Measurements from ENCODE around the gene PLCH2. TPM values are rescaled to one million over a fixed set of nuclear protein-coding genes. Genes with fewer than 3 reads are reported as not detected.

The PLCH2 gene
- total RNA-seq, 4 donors from 2014 or later: not detected

GRCh38 chr1:2512862-2513421 lies 36.9 kb downstream of the PLCH2 start:
- no peaks in the 10 kb centered on the region for H3K4me1 ChIP-seq
- TF ChIP-seq POLR2A (IDR thresholded peaks at IDR 0.05) (no peak), CTCF (IDR thresholded peaks at IDR 0.05 in 4 of 5, conservative IDR thresholded peaks at IDR 0.05 in 1 of 5) (no peak)
- no peak overlapping the region for H3K27ac ChIP-seq
- ATAC-seq: no peak
- H3K4me3 ChIP-seq: no peak overlapping the region
- intact Hi-C loops (cut with DNase I; ENCODE audit: low total_unique reads) (no loop called here), in situ Hi-C loops (cut with MboI; ENCODE audit: low sequenced_read_pairs in 4 of 4) (no loop called here)
- H3K36me3 ChIP-seq: peaks cover 0 to 99% of the 10 kb centered on the region in 2 donors
- H3K27me3 ChIP-seq: no peaks in the 10 kb centered on the region
- DNase-seq: no peak
- H3K9me3 ChIP-seq: no peaks in the 10 kb centered on the region

- ATAC-seq: no peak
- Histone ChIP-seq H3K9me3 (no peaks in the 10 kb centered on the region), H3K36me3 (peaks cover 0 to 99% of the 10 kb centered on the region in 2 donors), H3K4me3 (no peak overlapping the region), H3K27ac (no peak overlapping the region), H3K4me1 (no peaks in the 10 kb centered on the region), H3K27me3 (no peaks in the 10 kb centered on the region)
- in situ Hi-C loops (cut with MboI; ENCODE audit: low sequenced_read_pairs in 4 of 4) (no loop called here), intact Hi-C loops (cut with DNase I; ENCODE audit: low total_unique reads) (no loop called here)
- TF ChIP-seq CTCF (IDR thresholded peaks at IDR 0.05 in 4 of 5, conservative IDR thresholded peaks at IDR 0.05 in 1 of 5) (no peak), POLR2A (IDR thresholded peaks at IDR 0.05) (no peak)
- DNase-seq: no peak
Observed at GRCh38 chr1:2513939-2514652, 38.0 kb downstream of the PLCH2 start.

GRCh38 chr1:2514863-2515762 lies 39.0 kb downstream of the PLCH2 start:
- TF ChIP-seq POLR2A (IDR thresholded peaks at IDR 0.05) (no peak), CTCF (IDR thresholded peaks at IDR 0.05 in 4 of 5, conservative IDR thresholded peaks at IDR 0.05 in 1 of 5) (no peak)
- H3K4me3 ChIP-seq: no peak overlapping the region
- ATAC-seq (no peak), DNase-seq (no peak)
- H3K27ac ChIP-seq: no peak overlapping the region
- intact Hi-C loops (cut with DNase I; ENCODE audit: low total_unique reads): no loop called here
- peaks cover 0 to 99% of the 10 kb centered on the region in 2 donors for H3K36me3 ChIP-seq
- H3K4me1 ChIP-seq: no peaks in the 10 kb centered on the region
- H3K9me3 ChIP-seq: no peaks in the 10 kb centered on the region
- no peaks in the 10 kb centered on the region for H3K27me3 ChIP-seq
- in situ Hi-C loops (cut with MboI; ENCODE audit: low sequenced_read_pairs in 4 of 4): no loop called here

- H3K9me3 ChIP-seq: no peaks in the 10 kb centered on the region
- DNase-seq: no peak
- TF ChIP-seq CTCF (IDR thresholded peaks at IDR 0.05 in 4 of 5, conservative IDR thresholded peaks at IDR 0.05 in 1 of 5) (no peak), POLR2A (IDR thresholded peaks at IDR 0.05) (no peak)
- peaks cover 0 to 99% of the 10 kb centered on the region in 2 donors for H3K36me3 ChIP-seq
- H3K27me3 ChIP-seq: no peaks in the 10 kb centered on the region
- no peak overlapping the region for H3K4me3 ChIP-seq
- no peaks in the 10 kb centered on the region for H3K4me1 ChIP-seq
- intact Hi-C loops (cut with DNase I; ENCODE audit: low total_unique reads) (no loop called here), in situ Hi-C loops (cut with MboI; ENCODE audit: low sequenced_read_pairs in 4 of 4) (no loop called here)
- ATAC-seq: no peak
- no peak overlapping the region for H3K27ac ChIP-seq
Observed at GRCh38 chr1:2515763-2516080, 39.6 kb downstream of the PLCH2 start.
